Gastrocnemius medialis (tissue), 4 donors: ENCODE results near the gene MED27. TPM values are rescaled to one million over a fixed set of nuclear protein-coding genes. Genes with fewer than 3 reads are reported as not detected.

Experiments used
- ATAC-seq, 2 donors: fragments of 150-250 bp; one replicate each; pipeline ENCODE4 v1.9.1; 2016
- DNase-seq, 2 donors: peaks; one replicate each; pipeline ENCODE4 v3.0.0-alpha.2; 2019
- H3K27ac ChIP-seq, 4 donors: fragments of 200-600 bp; sonication (generic); 1 replicate in 1 of 4; 2 replicates in 3 of 4; pipeline ENCODE4 v1.5.1; 2016 to 2018; ENCODE audit warnings: mild to moderate bottlenecking in 2 of 4, moderate library complexity in 1 of 4
- H3K27me3 ChIP-seq, 3 donors: fragments of 200-600 bp; sonication (generic) in 2 of 3; 1 replicate in 1 of 3; 2 replicates in 2 of 3; pipeline versions ENCODE4 v1.5.1 to v1.6.0; 2016 to 2019; ENCODE audit warnings: mild to moderate bottlenecking in 1 of 3, moderate library complexity in 1 of 3
- H3K36me3 ChIP-seq, 2 donors: fragments of 200-600 bp; sonication (generic) in 1 of 2; one replicate each; pipeline ENCODE4 v1.5.1; 2017 to 2018
- H3K4me1 ChIP-seq, 2 donors: fragments of 200-600 bp; sonication (generic) in 1 of 2; one replicate each; pipeline ENCODE4 v1.5.1; 2016 to 2017; ENCODE audit warnings: mild to moderate bottlenecking in 2 of 2
- H3K4me3 ChIP-seq, 4 donors: fragments of 200-600 bp; sonication (generic) in 3 of 4; 1 replicate in 1 of 4; 2 replicates in 3 of 4; pipeline ENCODE4 v1.5.1; 2016 to 2019; ENCODE audit warnings: mild to moderate bottlenecking in 2 of 4
- H3K9me3 ChIP-seq, 3 donors: fragments of 200-600 bp; sonication (generic) in 2 of 3; 1 replicate in 1 of 3; 2 replicates in 2 of 3; pipeline ENCODE4 v1.5.1; 2016 to 2019
- POLR2A ChIP-seq, 2 donors: fragments of 450-650 bp; IDR thresholded peaks; one replicate each; pipeline ENCODE4 v1.6.1; 2017; ENCODE audit warnings: antibody characterized with exemption in 2 of 2, mild to moderate bottlenecking in 2 of 2, moderate library complexity in 2 of 2
- in situ Hi-C, 4 donors: fragments of 200-750 bp; cut with MboI; loops; one replicate each; pipeline versions ENCODE4 v1.15.0 to v1.8.0; 2017; ENCODE audit warnings: low sequenced_read_pairs in 4 of 4
- intact Hi-C: fragments of 100-400 bp; cut with DNase I; formaldehyde crosslinking; loops from one replicate; pipeline ENCODE4 v1.15.1; 2023; ENCODE audit warnings: low total_unique reads
- total RNA-seq, 4 donors: library from RNA; depleted of rRNA; stranded (reverse); fragments of >200 nt; gene quantifications; one replicate each; pipeline versions ENCODE4 v1.1.0 to v1.2.3, GENCODE V29; 2016
- TF ChIP-seq, protein P1 (sequence below), 5 experiments: fragments of 450-650 bp in 3 of 5; fragments of 200-600 bp in 2 of 5; sonication (generic) in 2 of 5; IDR thresholded peaks in 4 of 5; conservative IDR thresholded peaks in 1 of 5; 1 replicate in 4 of 5; 2 replicates in 1 of 5; pipeline ENCODE4 v1.5.1; 2016 to 2019; ENCODE audit warnings: antibody characterized with exemption in 5 of 5, mild to moderate bottlenecking in 3 of 5, moderate library complexity in 3 of 5

Gene MED27
- total RNA-seq, 4 donors from 2014 or later = 11.6 to 20.3 (median 13.9) TPM

DNA sequence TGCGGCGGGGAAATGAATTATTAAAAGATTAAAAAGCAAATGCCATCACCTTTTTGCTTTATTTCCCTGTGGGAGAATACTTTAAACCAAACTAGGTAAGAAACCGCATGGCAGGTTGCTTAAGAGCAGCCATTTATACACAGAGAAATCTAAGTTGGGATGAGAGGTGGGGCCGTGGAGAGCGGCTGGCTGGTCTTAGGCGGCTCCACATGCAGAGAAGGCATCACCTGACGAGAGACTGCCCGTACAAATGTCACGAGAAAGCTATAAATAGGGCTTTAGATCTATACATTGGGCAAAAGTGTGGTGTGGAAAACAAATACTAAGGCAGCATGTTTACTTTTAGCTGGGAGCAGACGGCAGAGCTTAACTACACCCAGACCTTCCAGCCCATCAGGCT lies 39.4 kb downstream of the MED27 start:
- H3K4me3 ChIP-seq = no peak overlapping the region
- peaks cover 0 to 13% of the 10 kb centered on the region in 2 donors for H3K4me1 ChIP-seq
- no peak overlapping the region for H3K27ac ChIP-seq
- ATAC-seq = no peak
- H3K36me3 ChIP-seq = no peaks in the 10 kb centered on the region
- no peaks in the 10 kb centered on the region for H3K9me3 ChIP-seq
- intact Hi-C loops = no loop called here
- no peak for DNase-seq
- in situ Hi-C loops = no loop called here
- H3K27me3 ChIP-seq = no peaks in the 10 kb centered on the region
- TF ChIP-seq, protein P1, sequence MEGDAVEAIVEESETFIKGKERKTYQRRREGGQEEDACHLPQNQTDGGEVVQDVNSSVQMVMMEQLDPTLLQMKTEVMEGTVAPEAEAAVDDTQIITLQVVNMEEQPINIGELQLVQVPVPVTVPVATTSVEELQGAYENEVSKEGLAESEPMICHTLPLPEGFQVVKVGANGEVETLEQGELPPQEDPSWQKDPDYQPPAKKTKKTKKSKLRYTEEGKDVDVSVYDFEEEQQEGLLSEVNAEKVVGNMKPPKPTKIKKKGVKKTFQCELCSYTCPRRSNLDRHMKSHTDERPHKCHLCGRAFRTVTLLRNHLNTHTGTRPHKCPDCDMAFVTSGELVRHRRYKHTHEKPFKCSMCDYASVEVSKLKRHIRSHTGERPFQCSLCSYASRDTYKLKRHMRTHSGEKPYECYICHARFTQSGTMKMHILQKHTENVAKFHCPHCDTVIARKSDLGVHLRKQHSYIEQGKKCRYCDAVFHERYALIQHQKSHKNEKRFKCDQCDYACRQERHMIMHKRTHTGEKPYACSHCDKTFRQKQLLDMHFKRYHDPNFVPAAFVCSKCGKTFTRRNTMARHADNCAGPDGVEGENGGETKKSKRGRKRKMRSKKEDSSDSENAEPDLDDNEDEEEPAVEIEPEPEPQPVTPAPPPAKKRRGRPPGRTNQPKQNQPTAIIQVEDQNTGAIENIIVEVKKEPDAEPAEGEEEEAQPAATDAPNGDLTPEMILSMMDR (IDR thresholded peaks at IDR 0.05 in 4 of 5, conservative IDR thresholded peaks at IDR 0.05 in 1 of 5) = no peak
- no peak for TF ChIP-seq POLR2A (IDR thresholded peaks at IDR 0.05)

DNA sequence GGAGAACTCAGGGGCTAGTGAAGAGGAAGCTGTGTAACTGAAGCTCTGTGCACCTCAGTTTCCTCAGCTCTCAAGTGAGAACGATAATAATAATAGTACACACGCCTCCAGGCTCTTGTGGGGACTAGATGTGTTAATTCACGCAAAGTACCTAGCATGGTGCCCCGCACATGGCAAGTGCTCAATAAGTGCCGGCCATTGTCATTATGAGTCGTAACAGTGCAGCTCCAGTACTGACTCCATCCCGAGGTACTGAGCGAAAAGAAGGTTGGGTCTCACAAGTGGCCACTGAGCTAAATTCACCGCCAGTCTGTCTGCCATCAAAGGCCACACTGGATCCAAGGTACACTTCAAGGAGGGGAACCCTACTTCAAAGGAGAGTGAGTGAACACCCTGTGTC lies 40.4 kb downstream of the MED27 start:
- no peak for TF ChIP-seq POLR2A (IDR thresholded peaks at IDR 0.05)
- TF ChIP-seq, protein P1 (IDR thresholded peaks at IDR 0.05 in 4 of 5, conservative IDR thresholded peaks at IDR 0.05 in 1 of 5) = no peak
- Histone ChIP-seq H3K4me3 (no peak overlapping the region), H3K27ac (no peak overlapping the region), H3K4me1 (peaks cover 0 to 13% of the 10 kb centered on the region in 2 donors), H3K27me3 (no peaks in the 10 kb centered on the region), H3K36me3 (no peaks in the 10 kb centered on the region), H3K9me3 (no peaks in the 10 kb centered on the region)
- ATAC-seq (no peak), DNase-seq (no peak)
- in situ Hi-C loops = no loop called here
- intact Hi-C loops = no loop called here

DNA sequence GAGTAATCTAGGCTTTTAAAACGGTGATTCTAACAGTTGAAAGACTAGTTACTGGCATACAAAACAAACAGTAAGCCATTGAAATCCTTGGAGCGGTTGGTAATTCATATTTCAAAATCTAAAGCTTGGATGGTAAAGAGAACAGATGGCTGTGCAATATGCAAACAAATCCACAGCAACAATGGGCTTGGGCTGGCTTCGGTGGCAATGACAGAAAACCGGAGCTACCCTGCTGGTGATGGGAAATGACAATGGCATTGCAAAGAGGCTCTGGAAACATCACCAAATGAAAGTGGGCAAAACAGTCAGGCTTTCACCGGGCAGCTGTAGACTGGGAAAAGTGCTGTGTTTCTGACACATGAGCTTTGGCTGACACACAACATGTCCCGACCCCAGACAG lies 42.2 kb downstream of the MED27 start:
- no peaks in the 10 kb centered on the region for H3K36me3 ChIP-seq
- TF ChIP-seq, protein P1 (IDR thresholded peaks at IDR 0.05 in 4 of 5, conservative IDR thresholded peaks at IDR 0.05 in 1 of 5) = no peak
- no peak overlapping the region for H3K27ac ChIP-seq
- in situ Hi-C loops = no loop called here
- intact Hi-C loops = no loop called here
- peaks cover 0 to 11% of the 10 kb centered on the region in 2 donors for H3K4me1 ChIP-seq
- no peaks in the 10 kb centered on the region for H3K27me3 ChIP-seq
- no peaks in the 10 kb centered on the region for H3K9me3 ChIP-seq
- no peak overlapping the region for H3K4me3 ChIP-seq
- DNase-seq = no peak
- ATAC-seq = no peak

DNA sequence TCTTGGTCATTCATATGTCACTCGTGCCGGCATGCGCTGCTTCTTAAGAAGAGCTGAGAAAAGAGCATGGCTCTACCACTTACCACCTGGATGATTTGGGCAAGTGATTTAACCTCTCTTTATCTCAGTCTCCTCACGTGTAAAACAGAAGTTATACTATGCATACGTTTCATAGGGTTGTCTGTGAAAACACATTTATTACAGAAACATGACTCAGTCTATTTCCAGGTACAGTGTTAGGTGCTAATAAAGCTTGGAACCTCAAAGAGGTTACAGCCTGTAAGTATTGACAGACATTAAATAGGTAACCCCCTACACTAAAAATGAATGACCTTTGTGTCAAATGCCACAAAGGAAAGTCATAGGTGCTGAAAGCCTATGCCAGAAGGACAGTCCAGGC lies 43.1 kb downstream of the MED27 start:
- DNase-seq = no peak
- Histone ChIP-seq H3K9me3 (no peaks in the 10 kb centered on the region), H3K27me3 (no peaks in the 10 kb centered on the region), H3K36me3 (no peaks in the 10 kb centered on the region), H3K4me3 (no peak overlapping the region), H3K4me1 (peaks cover 0 to 8% of the 10 kb centered on the region in 2 donors), H3K27ac (no peak overlapping the region)
- intact Hi-C loops = no loop called here
- in situ Hi-C loops = no loop called here
- ATAC-seq = no peak
- TF ChIP-seq, protein P1 (IDR thresholded peaks at IDR 0.05 in 4 of 5, conservative IDR thresholded peaks at IDR 0.05 in 1 of 5) = no peak
- TF ChIP-seq POLR2A (IDR thresholded peaks at IDR 0.05) = no peak

DNA sequence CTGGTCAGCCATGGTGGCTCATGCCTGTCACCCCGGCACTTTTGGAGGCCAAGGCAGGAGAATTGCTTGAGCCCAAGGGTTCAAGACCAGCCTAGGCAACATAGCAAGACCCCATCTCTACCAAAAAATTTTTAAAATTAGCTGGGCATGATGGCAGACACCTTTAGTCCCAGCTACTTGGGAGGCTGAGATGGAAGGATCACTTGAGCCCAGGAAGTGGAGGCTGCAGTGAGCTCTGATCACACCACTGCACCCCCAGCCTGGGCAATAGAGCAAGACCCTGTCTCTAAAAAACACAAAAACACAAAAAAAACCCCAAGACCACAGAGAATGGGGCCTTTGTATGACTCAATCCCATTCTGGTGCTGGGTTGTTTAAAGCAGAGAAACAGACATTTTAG lies 44.0 kb downstream of the MED27 start:
- H3K36me3 ChIP-seq = no peaks in the 10 kb centered on the region
- intact Hi-C loops (no loop called here), in situ Hi-C loops (no loop called here)
- peaks cover 0 to 12% of the 10 kb centered on the region in 2 donors for H3K4me1 ChIP-seq
- no peak overlapping the region for H3K4me3 ChIP-seq
- no peak for TF ChIP-seq POLR2A (IDR thresholded peaks at IDR 0.05)
- TF ChIP-seq, protein P1 (IDR thresholded peaks at IDR 0.05 in 4 of 5, conservative IDR thresholded peaks at IDR 0.05 in 1 of 5) = no peak
- H3K27ac ChIP-seq = no peak overlapping the region
- DNase-seq = no peak
- ATAC-seq = no peak
- H3K9me3 ChIP-seq = no peaks in the 10 kb centered on the region
- H3K27me3 ChIP-seq = no peaks in the 10 kb centered on the region
